GM23338 (cell line): ENCODE data around the gene HOXB5.

Source experiments
- CREB1 ChIP-seq: fragments of 250-450 bp; sonication (Bioruptor Pico); IDR thresholded peaks from 2 replicates; pipeline ENCODE4 v1.5.0; 2020; ENCODE audit warnings: low read depth, mild to moderate bottlenecking, moderate library complexity
- EZH2 ChIP-seq: fragments of 200-600 bp; sonication (generic); IDR thresholded peaks from one replicate; pipeline ENCODE4 v1.8.0; 2017; ENCODE audit warnings: antibody characterized with exemption, mild to moderate bottlenecking, low read depth; ENCODE audit not compliant: unreplicated experiment
- POLR2AphosphoS5 ChIP-seq: IDR thresholded peaks from 2 replicates; pipeline ENCODE4 v1.6.1; 2016; ENCODE audit warnings: antibody characterized with exemption, low read depth
- TF ChIP-seq, protein P1 (sequence below), 2 experiments: fragments of 200-600 bp in 1 of 2; sonication (generic) in 1 of 2; conservative IDR thresholded peaks; 2 replicates each; pipeline versions ENCODE4 v1.5.1 to v1.6.1; 2016 to 2017; ENCODE audit warnings: antibody characterized with exemption in 2 of 2, low read depth in 2 of 2, mild to moderate bottlenecking in 2 of 2, moderate library complexity in 1 of 2
- TF ChIP-seq, protein P2 (sequence below): IDR thresholded peaks from one replicate; pipeline ENCODE4 v1.6.1; 2018; ENCODE audit warnings: antibody characterized with exemption; ENCODE audit not compliant: unreplicated experiment

GRCh38 chr17:48567209-48567608 is 26.4 kb downstream of the HOXB5 start:
- TF ChIP-seq, protein P1, sequence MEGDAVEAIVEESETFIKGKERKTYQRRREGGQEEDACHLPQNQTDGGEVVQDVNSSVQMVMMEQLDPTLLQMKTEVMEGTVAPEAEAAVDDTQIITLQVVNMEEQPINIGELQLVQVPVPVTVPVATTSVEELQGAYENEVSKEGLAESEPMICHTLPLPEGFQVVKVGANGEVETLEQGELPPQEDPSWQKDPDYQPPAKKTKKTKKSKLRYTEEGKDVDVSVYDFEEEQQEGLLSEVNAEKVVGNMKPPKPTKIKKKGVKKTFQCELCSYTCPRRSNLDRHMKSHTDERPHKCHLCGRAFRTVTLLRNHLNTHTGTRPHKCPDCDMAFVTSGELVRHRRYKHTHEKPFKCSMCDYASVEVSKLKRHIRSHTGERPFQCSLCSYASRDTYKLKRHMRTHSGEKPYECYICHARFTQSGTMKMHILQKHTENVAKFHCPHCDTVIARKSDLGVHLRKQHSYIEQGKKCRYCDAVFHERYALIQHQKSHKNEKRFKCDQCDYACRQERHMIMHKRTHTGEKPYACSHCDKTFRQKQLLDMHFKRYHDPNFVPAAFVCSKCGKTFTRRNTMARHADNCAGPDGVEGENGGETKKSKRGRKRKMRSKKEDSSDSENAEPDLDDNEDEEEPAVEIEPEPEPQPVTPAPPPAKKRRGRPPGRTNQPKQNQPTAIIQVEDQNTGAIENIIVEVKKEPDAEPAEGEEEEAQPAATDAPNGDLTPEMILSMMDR (conservative IDR thresholded peaks at IDR 0.05; ENCODE audit: low read depth in 2 of 2), result no peak
- no peak for TF ChIP-seq POLR2AphosphoS5
- TF ChIP-seq CREB1 (CRISPR knock-in tag), result no peak
- no peak for TF ChIP-seq EZH2
- TF ChIP-seq, protein P2, sequence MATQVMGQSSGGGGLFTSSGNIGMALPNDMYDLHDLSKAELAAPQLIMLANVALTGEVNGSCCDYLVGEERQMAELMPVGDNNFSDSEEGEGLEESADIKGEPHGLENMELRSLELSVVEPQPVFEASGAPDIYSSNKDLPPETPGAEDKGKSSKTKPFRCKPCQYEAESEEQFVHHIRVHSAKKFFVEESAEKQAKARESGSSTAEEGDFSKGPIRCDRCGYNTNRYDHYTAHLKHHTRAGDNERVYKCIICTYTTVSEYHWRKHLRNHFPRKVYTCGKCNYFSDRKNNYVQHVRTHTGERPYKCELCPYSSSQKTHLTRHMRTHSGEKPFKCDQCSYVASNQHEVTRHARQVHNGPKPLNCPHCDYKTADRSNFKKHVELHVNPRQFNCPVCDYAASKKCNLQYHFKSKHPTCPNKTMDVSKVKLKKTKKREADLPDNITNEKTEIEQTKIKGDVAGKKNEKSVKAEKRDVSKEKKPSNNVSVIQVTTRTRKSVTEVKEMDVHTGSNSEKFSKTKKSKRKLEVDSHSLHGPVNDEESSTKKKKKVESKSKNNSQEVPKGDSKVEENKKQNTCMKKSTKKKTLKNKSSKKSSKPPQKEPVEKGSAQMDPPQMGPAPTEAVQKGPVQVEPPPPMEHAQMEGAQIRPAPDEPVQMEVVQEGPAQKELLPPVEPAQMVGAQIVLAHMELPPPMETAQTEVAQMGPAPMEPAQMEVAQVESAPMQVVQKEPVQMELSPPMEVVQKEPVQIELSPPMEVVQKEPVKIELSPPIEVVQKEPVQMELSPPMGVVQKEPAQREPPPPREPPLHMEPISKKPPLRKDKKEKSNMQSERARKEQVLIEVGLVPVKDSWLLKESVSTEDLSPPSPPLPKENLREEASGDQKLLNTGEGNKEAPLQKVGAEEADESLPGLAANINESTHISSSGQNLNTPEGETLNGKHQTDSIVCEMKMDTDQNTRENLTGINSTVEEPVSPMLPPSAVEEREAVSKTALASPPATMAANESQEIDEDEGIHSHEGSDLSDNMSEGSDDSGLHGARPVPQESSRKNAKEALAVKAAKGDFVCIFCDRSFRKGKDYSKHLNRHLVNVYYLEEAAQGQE, result no peak
